Adrenal gland (tissue), 12 donors: ENCODE measurements around the gene UBQLN1. TPM values are rescaled to one million over a fixed set of nuclear protein-coding genes. Genes with fewer than 3 reads are reported as not detected.
"Not testable (repeated sequence)": the region's sequence is repeated elsewhere in the genome, so short reads cannot be mapped to it uniquely, and the experiment has no call there.

Experiments
- DNase-seq, 7 donors: peaks; one replicate each; pipeline ENCODE4 v3.0.0-alpha.2; 2019 to 2020
- H3K27ac ChIP-seq, 5 donors: fragments of 200-600 bp; sonication (generic) in 4 of 5; 1 replicate in 3 of 5; 2 replicates in 2 of 5; pipeline versions ENCODE4 v1.5.1 to v1.8.0; 2016 to 2020; ENCODE audit warnings: mild to moderate bottlenecking in 1 of 5
- H3K27me3 ChIP-seq: fragments of 200-600 bp; 2 replicates; pipeline ENCODE4 v1.8.0; 2021
- H3K36me3 ChIP-seq, 2 donors: fragments of 200-600 bp; replicated peaks in 1 of 2; 1 replicate in 1 of 2; 2 replicates in 1 of 2; pipeline versions ENCODE4 v1.5.1 to v1.8.0; 2018 to 2022
- H3K4me1 ChIP-seq, 2 donors: fragments of 200-600 bp; replicated peaks in 1 of 2; 1 replicate in 1 of 2; 2 replicates in 1 of 2; pipeline versions ENCODE4 v1.5.1 to v1.8.0; 2018 to 2021
- H3K4me3 ChIP-seq, 4 donors: fragments of 200-600 bp; sonication (generic) in 3 of 4; one replicate each; pipeline ENCODE4 v1.5.1; 2016 to 2018
- H3K9me3 ChIP-seq, 3 donors: fragments of 200-600 bp; sonication (generic) in 1 of 3; replicated peaks in 1 of 3; 1 replicate in 2 of 3; 2 replicates in 1 of 3; pipeline versions ENCODE4 v1.5.1 to v1.8.0; 2016 to 2021
- POLR2A ChIP-seq, 2 donors: fragments of 450-650 bp; IDR thresholded peaks; one replicate each; pipeline ENCODE4 v1.6.1; 2017; ENCODE audit warnings: antibody characterized with exemption in 2 of 2, mild to moderate bottlenecking in 2 of 2, moderate library complexity in 1 of 2
- WGBS, 4 donors: extraction: QIAGEN DNeasy Blood & Tissue Kit in 2 of 4; methylation state at CpG; one replicate each; pipeline versions ENCODE4 v1.1.5 to v1.1.7; 2013 to 2017; 5-methylcytosine and 5-hydroxymethylcytosine counted together
- intact Hi-C, 2 donors: fragments of 100-400 bp; cut with DNase I; formaldehyde crosslinking; loops; one replicate each; pipeline versions ENCODE4 v1.14.1 to v1.15.0; 2022 to 2023
- polyA plus RNA-seq, 3 donors: library from polyadenylated mRNA; stranded (reverse); fragments of 200-250 nt in 2 of 3; fragments of 350-450 nt in 1 of 3; fragmentation: Illumina TruSeq in 1 of 3; extraction: RNeasy Lipid Tissue Mini Kit (QIAGEN cat#74804) in 1 of 3; gene quantifications; one replicate each; pipeline ENCODE4 v1.2.3, GENCODE V29; 2013 to 2014
- total RNA-seq, 9 donors: library from RNA; depleted of rRNA in 4 of 9; stranded (reverse); fragments of >200 nt in 4 of 9; fragments of 120-200 nt in 1 of 9; fragmentation: NEBNext Ultra II Directional in 1 of 9; extraction: Animal tissue kit (Norgen Biotek cat#: 25700) in 1 of 9; gene quantifications; one replicate each; pipeline versions ENCODE4 v1.1.0 to v1.2.4, GENCODE V29; 2013 to 2023
- TF ChIP-seq, protein P1 (sequence below), 6 experiments: fragments of 450-650 bp in 4 of 6; fragments of 200-600 bp in 2 of 6; sonication (generic) in 1 of 6; IDR thresholded peaks; 1 replicate in 5 of 6; 2 replicates in 1 of 6; pipeline versions ENCODE4 v1.5.1 to v1.8.0; 2016 to 2021; ENCODE audit warnings: antibody characterized with exemption in 6 of 6, mild to moderate bottlenecking in 2 of 6, moderate library complexity in 1 of 6
- donor health status: healthy with polysubstance abuse.
- donor health status: Bipolar disorder and iron deficiency.
- donor health status: DM: yes; HTN: yes; CAD: no.
- donor health status: DM: no; HTN: no; CAD: no.
- donor health status: DM: no; HTN: no; CAD: no.
- donor health status: DM: yes; HTN: yes; CAD: no.

UBQLN1 gene
- total and polyA plus RNA-seq, 12 donors = 23.7 to 243 (median 110) TPM

DNA sequence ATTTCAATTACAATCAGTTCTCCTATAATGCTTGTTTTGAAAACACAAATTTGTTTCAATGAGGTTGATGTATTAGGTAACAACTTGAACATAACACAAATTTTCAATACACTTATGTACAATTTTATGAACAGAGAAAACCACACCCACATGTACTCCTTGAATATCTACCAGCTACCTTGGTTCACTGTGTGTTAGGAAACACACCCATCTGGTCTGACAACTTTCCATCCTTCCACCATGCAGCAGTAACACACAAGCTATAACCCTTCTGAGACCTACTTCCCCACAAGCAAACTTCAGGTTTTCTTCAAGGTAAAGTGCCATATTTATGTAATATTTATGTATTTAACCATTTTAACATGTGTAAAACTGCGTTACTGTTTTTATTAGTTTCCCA, 36.4 kb upstream of the UBQLN1 start:
- intact Hi-C loops = no loop called here
- Histone ChIP-seq H3K9me3 (no peaks in the 10 kb centered on the region), H3K36me3 (no peaks in the 10 kb centered on the region), H3K4me3 (no peak overlapping the region), H3K27me3 (no peaks in the 10 kb centered on the region), H3K4me1 (no peaks in the 10 kb centered on the region), H3K27ac (no peak overlapping the region)
- 94 to 100% (median 95%) methylated on average over 1 of the region's 1 CpG for WGBS, 4 donors
- TF ChIP-seq, protein P1, sequence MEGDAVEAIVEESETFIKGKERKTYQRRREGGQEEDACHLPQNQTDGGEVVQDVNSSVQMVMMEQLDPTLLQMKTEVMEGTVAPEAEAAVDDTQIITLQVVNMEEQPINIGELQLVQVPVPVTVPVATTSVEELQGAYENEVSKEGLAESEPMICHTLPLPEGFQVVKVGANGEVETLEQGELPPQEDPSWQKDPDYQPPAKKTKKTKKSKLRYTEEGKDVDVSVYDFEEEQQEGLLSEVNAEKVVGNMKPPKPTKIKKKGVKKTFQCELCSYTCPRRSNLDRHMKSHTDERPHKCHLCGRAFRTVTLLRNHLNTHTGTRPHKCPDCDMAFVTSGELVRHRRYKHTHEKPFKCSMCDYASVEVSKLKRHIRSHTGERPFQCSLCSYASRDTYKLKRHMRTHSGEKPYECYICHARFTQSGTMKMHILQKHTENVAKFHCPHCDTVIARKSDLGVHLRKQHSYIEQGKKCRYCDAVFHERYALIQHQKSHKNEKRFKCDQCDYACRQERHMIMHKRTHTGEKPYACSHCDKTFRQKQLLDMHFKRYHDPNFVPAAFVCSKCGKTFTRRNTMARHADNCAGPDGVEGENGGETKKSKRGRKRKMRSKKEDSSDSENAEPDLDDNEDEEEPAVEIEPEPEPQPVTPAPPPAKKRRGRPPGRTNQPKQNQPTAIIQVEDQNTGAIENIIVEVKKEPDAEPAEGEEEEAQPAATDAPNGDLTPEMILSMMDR (IDR thresholded peaks at IDR 0.05) = no peak
- no peak for TF ChIP-seq POLR2A (IDR thresholded peaks at IDR 0.05)
- no peak for DNase-seq

DNA sequence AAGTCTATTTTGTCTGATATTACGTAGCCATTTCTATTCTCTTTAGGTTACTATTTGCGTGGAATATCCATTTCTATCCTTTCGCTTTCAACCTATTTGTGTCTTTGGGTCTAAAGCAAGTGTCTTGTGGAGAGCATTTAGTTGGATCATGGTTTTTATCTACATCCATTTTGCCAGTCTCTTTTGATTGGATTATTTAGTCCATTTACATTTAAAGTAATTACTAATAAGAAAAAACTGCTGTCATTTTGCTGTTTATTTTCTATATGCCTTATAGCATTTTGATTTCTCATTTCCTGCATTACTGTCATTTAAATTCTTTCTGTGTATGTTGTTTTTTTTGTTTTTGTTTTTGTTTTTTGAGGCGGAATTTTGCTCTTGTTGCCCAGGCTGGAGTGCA, 26.0 kb upstream of the UBQLN1 start:
- intact Hi-C loops = no loop called here
- Histone ChIP-seq H3K27ac (no peak overlapping the region), H3K4me3 (no peak overlapping the region), H3K9me3 (no peaks in the 10 kb centered on the region), H3K4me1 (no peaks in the 10 kb centered on the region), H3K36me3 (no peaks in the 10 kb centered on the region), H3K27me3 (no peaks in the 10 kb centered on the region)
- TF ChIP-seq, protein P1 (IDR thresholded peaks at IDR 0.05) = no peak
- TF ChIP-seq POLR2A (IDR thresholded peaks at IDR 0.05) = no peak
- WGBS, 4 donors = 92 to 96% (median 94%) methylated on average over 4 of the region's 4 CpGs
- DNase-seq = no peak

DNA sequence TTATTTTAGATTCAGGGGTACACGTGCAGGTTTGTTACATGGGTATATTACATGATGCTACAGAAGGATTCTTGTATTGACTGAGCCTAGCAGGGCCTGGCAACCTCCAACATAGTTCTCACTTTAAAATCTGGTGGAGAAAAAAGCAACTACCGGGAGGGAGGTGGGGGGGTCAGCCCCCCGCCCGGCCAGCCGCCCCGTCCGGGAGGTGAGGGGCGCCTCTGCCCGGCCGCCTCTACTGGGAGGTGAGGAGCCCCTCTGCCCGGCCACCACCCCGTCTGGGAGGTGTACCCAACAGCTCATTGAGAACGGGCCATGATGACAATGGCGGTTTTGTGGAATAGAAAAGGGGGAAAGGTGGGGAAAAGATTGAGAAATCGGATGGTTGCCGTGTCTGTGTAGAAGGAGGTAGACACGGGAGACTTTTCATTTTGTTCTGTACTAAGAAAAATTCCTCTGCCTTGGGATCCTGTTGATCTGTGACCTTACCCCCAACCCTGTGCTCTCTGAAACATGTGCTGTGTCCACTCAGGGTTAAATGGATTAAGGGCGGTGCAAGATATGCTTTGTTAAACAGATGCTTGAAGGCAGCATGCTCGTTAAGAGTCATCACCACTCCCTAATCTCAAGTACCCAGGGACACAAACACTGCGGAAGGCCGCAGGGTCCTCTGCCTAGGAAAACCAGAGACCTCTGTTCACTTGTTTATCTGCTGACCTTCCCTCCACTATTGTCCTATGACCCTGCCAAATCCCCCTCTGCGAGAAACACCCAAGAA, 21.0 kb upstream of the UBQLN1 start:
- H3K9me3 ChIP-seq, intact Hi-C loops, H3K27me3 ChIP-seq, H3K4me1 ChIP-seq, H3K4me3 ChIP-seq, DNase-seq, H3K36me3 ChIP-seq, H3K27ac ChIP-seq: not testable (repeated sequence)
- 89 to 94% (median 92%) methylated on average over 12 to 18 of the region's 22 CpGs for WGBS, 4 donors

DNA sequence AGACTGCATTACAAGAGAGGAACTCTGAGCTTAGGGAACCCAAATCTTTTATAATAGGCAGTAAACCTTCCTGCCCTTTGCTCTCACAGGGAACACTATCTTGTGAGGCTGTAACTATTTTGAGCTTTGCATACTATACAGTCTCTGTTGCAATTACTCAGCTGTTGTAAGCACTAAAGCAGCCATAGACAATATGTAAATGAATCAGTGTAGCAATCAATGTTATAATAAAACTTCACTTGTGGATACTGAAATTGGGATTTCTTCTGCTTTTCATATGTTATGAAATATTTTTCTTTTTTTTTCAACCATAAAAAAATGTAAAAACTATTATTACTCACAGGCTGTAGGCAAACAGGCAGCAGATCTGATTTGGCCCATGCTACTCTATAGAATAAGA, 16.7 kb upstream of the UBQLN1 start:
- H3K4me1 ChIP-seq = no peaks in the 10 kb centered on the region
- H3K36me3 ChIP-seq = no peaks in the 10 kb centered on the region
- TF ChIP-seq, protein P1 (IDR thresholded peaks at IDR 0.05) = no peak
- no peak for TF ChIP-seq POLR2A (IDR thresholded peaks at IDR 0.05)
- no peaks in the 10 kb centered on the region for H3K27me3 ChIP-seq
- no peak for DNase-seq
- H3K27ac ChIP-seq = no peak overlapping the region
- H3K9me3 ChIP-seq = no peaks in the 10 kb centered on the region
- no peak overlapping the region for H3K4me3 ChIP-seq
- intact Hi-C loops = no loop called here
